ENCODE data around the gene IMPDH2. TPM values are rescaled to one million over a fixed set of nuclear protein-coding genes. Genes with fewer than 3 reads are reported as not detected.

IMPDH2 gene
- total RNA-seq, 2 donors from 2014 or later: 32.1 to 68.7 TPM

- no peak for TF ChIP-seq CTCF (IDR thresholded peaks at IDR 0.05)
- Histone ChIP-seq H3K36me3 (peaks cover 17% of the 10 kb centered on the region), H3K4me1 (peaks cover 0 to 31% of the 10 kb centered on the region in 2 donors), H3K27me3 (no peaks in the 10 kb centered on the region), H3K27ac (no peak overlapping the region), H3K9me3 (no peaks in the 10 kb centered on the region), H3K4me3 (no peak overlapping the region)
- no peak for DNase-seq (ENCODE audit: low spot score)
Observed at GRCh38 chr3:48993834-48994233, 35.4 kb downstream of the IMPDH2 start.

- Histone ChIP-seq H3K4me3 (no peak overlapping the region), H3K4me1 (peaks cover 0 to 25% of the 10 kb centered on the region in 2 donors), H3K27me3 (no peaks in the 10 kb centered on the region), H3K27ac (no peak overlapping the region), H3K36me3 (peaks cover 15% of the 10 kb centered on the region), H3K9me3 (no peaks in the 10 kb centered on the region)
- no peak for DNase-seq (ENCODE audit: low spot score)
- TF ChIP-seq CTCF (IDR thresholded peaks at IDR 0.05): no peak
Observed at GRCh38 chr3:48991851-48992545, 37.2 kb downstream of the IMPDH2 start.

GRCh38 chr3:48990636-48991469 is 38.3 kb downstream of the IMPDH2 start:
- peak overlapping the region; percentile 64 to 90 for H3K4me3 ChIP-seq
- peaks cover 0 to 25% of the 10 kb centered on the region in 2 donors for H3K4me1 ChIP-seq
- no peaks in the 10 kb centered on the region for H3K9me3 ChIP-seq
- H3K36me3 ChIP-seq: peaks cover 14% of the 10 kb centered on the region
- no peaks in the 10 kb centered on the region for H3K27me3 ChIP-seq
- TF ChIP-seq CTCF (IDR thresholded peaks at IDR 0.05): peak in 1 of 2 donors; percentile 9
- peak overlapping the region; percentile 84 to 93 for H3K27ac ChIP-seq
- no peak for DNase-seq (ENCODE audit: low spot score)

GRCh38 chr3:48989796-48990635 is 39.2 kb downstream of the IMPDH2 start, which contains the start of gene P4HTM:
Gene P4HTM, plus strand, starts transcription at chr3:48990241. Its CDS starts 16 bp downstream, at chr3:48990257.
- peak within 1 kb of the TSS; percentile 84 to 93 for H3K27ac ChIP-seq
- no peaks in the 10 kb centered on the region for H3K27me3 ChIP-seq
- H3K4me3 ChIP-seq: peak within 1 kb of the TSS; percentile 64 to 90
- H3K9me3 ChIP-seq: no peaks in the 10 kb centered on the region
- DNase-seq (ENCODE audit: low spot score): peak; percentile 97
- H3K36me3 ChIP-seq: peaks cover 17% of the 10 kb centered on the region
- H3K4me1 ChIP-seq: peaks cover 0 to 25% of the 10 kb centered on the region in 2 donors
- TF ChIP-seq CTCF (IDR thresholded peaks at IDR 0.05): peak in 1 of 2 donors; percentile 59

- Histone ChIP-seq H3K27me3 (no peaks in the 10 kb centered on the region), H3K4me3 (peak overlapping the region; percentile 64 to 90), H3K27ac (peak overlapping the region; percentile 84 to 93), H3K36me3 (peaks cover 20% of the 10 kb centered on the region), H3K4me1 (peaks cover 0 to 25% of the 10 kb centered on the region in 2 donors), H3K9me3 (no peaks in the 10 kb centered on the region)
- TF ChIP-seq CTCF (IDR thresholded peaks at IDR 0.05): no peak
- DNase-seq (ENCODE audit: low spot score): no peak
Observed at GRCh38 chr3:48989126-48989795, 39.9 kb downstream of the IMPDH2 start.
